ENCODE results near the gene VTI1A. TPM values are rescaled to one million over a fixed set of nuclear protein-coding genes. Genes with fewer than 3 reads are reported as not detected.

VTI1A gene
- total and polyA plus RNA-seq, 2 of the 13 experiments (the other 11 are each of a cell fraction or from before 2014, with no cell fraction given), result 11.7 to 32.7 TPM

DNA sequence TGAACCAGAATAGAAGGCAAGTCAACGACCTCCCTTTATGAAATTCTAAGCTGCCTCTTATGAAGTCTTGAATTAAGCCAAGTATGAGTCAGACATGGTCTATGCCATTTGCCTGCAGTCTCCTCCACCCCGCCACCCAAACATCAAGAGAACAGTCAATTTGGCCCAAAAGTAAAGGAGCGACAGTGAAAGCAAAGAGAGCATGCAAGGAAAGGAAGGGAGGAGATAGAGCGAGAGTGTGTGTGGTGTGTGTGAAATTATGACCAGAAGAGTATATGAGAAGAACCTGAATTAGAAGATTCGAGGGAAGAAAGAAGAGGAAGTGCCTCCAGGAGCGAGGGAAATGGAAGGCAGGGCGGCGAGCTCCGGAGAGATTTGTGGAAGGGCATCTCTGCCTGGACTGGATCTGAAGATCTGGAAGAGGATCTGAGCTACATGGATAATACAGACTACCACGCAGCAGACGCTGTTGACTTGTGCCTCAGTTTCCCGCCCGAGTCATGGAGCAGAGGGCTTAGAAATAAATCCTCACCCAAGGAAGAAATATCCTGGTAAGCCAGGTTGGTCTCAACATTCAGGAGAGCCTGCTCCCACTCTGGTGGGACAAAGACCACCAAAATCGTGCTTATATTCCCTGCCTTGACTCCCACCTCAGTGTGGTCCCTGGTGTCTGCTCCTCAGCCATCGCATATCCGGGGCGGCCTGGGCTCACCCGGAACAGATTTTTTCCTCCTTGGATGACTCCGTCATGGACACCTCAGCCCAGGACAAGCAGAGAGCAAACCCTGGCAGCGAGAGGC lies 760 bp upstream of the VTI1A start (continued):
- TF ChIP-seq MLXIP (CRISPR knock-in tag; IDR thresholded peaks at IDR 0.05; ENCODE audit: borderline replicate concordance) (no peak), MXD4 (CRISPR knock-in tag; IDR thresholded peaks at IDR 0.05) (no peak), ZNF746 (CRISPR knock-in tag; IDR thresholded peaks at IDR 0.05) (no peak; the same call in 1 of the 2 replicates), MED8 (CRISPR knock-in tag; IDR thresholded peaks at IDR 0.05; ENCODE audit: insufficient replicate concordance) (no peak), ZNF777 (CRISPR knock-in tag; IDR thresholded peaks at IDR 0.05) (no peak), SCMH1 (CRISPR knock-in tag; IDR thresholded peaks at IDR 0.05; ENCODE audit: borderline replicate concordance) (no peak), ZNF383 (CRISPR knock-in tag; IDR thresholded peaks at IDR 0.05; ENCODE audit: borderline replicate concordance) (no peak), CREB3 (CRISPR knock-in tag; IDR thresholded peaks at IDR 0.05) (no peak), HOXA7 (CRISPR knock-in tag; IDR thresholded peaks at IDR 0.05) (no peak), ZNF691 (CRISPR knock-in tag; IDR thresholded peaks at IDR 0.05; ENCODE audit: borderline replicate concordance, low read depth) (no peak), SMAD9 (CRISPR knock-in tag; IDR thresholded peaks at IDR 0.05) (no peak), MATR3 (CRISPR knock-in tag; IDR thresholded peaks at IDR 0.05) (no peak), ZBED4 (CRISPR knock-in tag; IDR thresholded peaks at IDR 0.05; ENCODE audit: borderline replicate concordance) (peak; percentile 25; the same call in 1 of the 2 replicates), ZNF609 (CRISPR knock-in tag; IDR thresholded peaks at IDR 0.05; ENCODE audit: borderline replicate concordance) (no peak)

Measured in HepG2 (cell line).